Measurements from ENCODE around the gene PLP2. TPM values are rescaled to one million over a fixed set of nuclear protein-coding genes. Genes with fewer than 3 reads are reported as not detected.
A peak's percentile ranks its signal among the peaks of the same experiment; 100 is the strongest.

The PLP2 gene
- total RNA-seq, 1 experiment from 2014 or later: 273 TPM

DNA sequence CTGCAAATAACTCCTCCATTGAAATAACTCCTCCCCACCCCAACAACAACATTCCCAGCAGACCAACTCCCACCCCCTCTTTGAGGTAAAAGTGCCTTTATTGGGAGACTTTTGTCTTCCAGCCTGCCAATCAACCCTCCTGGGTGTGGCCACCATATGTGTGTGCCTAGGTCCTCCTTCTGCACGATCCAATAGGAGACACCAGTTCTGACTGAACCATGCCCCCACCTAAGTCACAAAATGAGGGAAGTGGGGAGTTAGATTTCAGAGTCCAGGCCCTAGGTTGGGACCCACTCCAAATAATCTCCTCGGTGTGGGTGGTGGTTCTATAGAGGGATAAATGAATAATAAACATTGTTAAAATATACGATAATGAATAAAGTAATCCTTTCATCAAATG, 3.0 kb downstream of the PLP2 start:
- peaks cover 72% of the 10 kb centered on the region for H3K36me3 Mint-ChIP-seq (ENCODE audit: insufficient read depth, unreplicated experiment)
- intact Hi-C loops (cut with micrococcal nuclease; ENCODE audit: unreplicated experiment): no loop called here
- DNase-seq: no peak
- H3K9me3 Mint-ChIP-seq (ENCODE audit: low read depth, unreplicated experiment): no peaks in the 10 kb centered on the region
- H3K4me1 Mint-ChIP-seq (ENCODE audit: low read depth, unreplicated experiment): peaks cover 33% of the 10 kb centered on the region
- no peak for TF ChIP-seq CTCF (IDR thresholded peaks at IDR 0.05; ENCODE audit: unreplicated experiment)
- H3K27ac Mint-ChIP-seq (ENCODE audit: unreplicated experiment): no peak overlapping the region
- no TSS peak for BruUV-seq (replicated peaks)
- CTCF ChIA-PET: no interaction called here
- no peak overlapping the region for H3K4me3 Mint-ChIP-seq (ENCODE audit: low read depth, unreplicated experiment)
- no peaks in the 10 kb centered on the region for H3K27me3 Mint-ChIP-seq (ENCODE audit: unreplicated experiment)

- no peak for DNase-seq
- CTCF ChIA-PET: no interaction called here
- Mint-ChIP-seq H3K4me3 (ENCODE audit: low read depth, unreplicated experiment) (no peak overlapping the region), H3K27ac (ENCODE audit: unreplicated experiment) (peak overlapping the region; percentile 83), H3K9me3 (ENCODE audit: low read depth, unreplicated experiment) (no peaks in the 10 kb centered on the region), H3K4me1 (ENCODE audit: low read depth, unreplicated experiment) (peaks cover 33% of the 10 kb centered on the region), H3K27me3 (ENCODE audit: unreplicated experiment) (no peaks in the 10 kb centered on the region), H3K36me3 (ENCODE audit: insufficient read depth, unreplicated experiment) (peaks cover 82% of the 10 kb centered on the region)
- BruUV-seq (replicated peaks): no TSS peak
- TF ChIP-seq CTCF (IDR thresholded peaks at IDR 0.05; ENCODE audit: unreplicated experiment): no peak
- intact Hi-C loops (cut with micrococcal nuclease; ENCODE audit: unreplicated experiment): no loop called here
Observed at GRCh38 chrX:49175435-49176274, 4.0 kb downstream of the PLP2 start.

GRCh38 chrX:49176421-49177326, 5.0 kb downstream of the PLP2 start:
- intact Hi-C loops (cut with micrococcal nuclease; ENCODE audit: unreplicated experiment): no loop called here
- Mint-ChIP-seq H3K27ac (ENCODE audit: unreplicated experiment) (peak overlapping the region; percentile 83), H3K4me3 (ENCODE audit: low read depth, unreplicated experiment) (no peak overlapping the region), H3K4me1 (ENCODE audit: low read depth, unreplicated experiment) (peaks cover 33% of the 10 kb centered on the region), H3K9me3 (ENCODE audit: low read depth, unreplicated experiment) (no peaks in the 10 kb centered on the region), H3K27me3 (ENCODE audit: unreplicated experiment) (no peaks in the 10 kb centered on the region), H3K36me3 (ENCODE audit: insufficient read depth, unreplicated experiment) (peaks cover 76% of the 10 kb centered on the region)
- no peak for TF ChIP-seq CTCF (IDR thresholded peaks at IDR 0.05; ENCODE audit: unreplicated experiment)
- CTCF ChIA-PET: interaction anchor here (0.6 kb wide), 1 partner anchor 9 kb away, joined by 7 read pairs; no protein-coding TSS in a partner anchor
- DNase-seq: peak; percentile 28
- BruUV-seq (replicated peaks): no TSS peak

DNA sequence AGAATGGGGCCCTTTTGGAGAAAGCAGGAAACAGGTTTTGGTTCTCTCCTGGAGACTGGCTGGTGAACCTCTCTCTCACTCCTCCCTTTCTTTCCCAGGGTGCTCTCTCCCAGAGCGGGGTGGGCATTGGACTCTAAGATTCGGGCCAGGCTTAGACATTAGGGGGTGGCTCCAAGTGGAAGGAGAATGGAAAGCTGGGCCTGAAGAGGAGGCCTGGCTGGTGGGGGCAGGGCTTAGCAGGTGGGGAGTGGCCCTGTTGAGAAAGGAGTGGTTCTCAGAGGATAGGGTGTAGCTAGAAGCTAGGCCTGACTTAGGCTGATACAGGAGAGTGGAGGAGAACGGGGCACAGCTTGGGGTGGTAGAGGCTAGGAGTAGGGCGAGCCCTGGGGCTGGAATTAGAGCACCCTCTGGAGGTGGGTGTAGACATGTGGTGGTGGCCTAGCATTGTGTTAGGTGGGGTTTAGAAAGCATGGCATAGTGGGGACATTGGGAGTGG, 5.7 kb downstream of the PLP2 start:
- Mint-ChIP-seq H3K27me3 (ENCODE audit: unreplicated experiment) (no peaks in the 10 kb centered on the region), H3K4me3 (ENCODE audit: low read depth, unreplicated experiment) (no peak overlapping the region), H3K4me1 (ENCODE audit: low read depth, unreplicated experiment) (peaks cover 33% of the 10 kb centered on the region), H3K36me3 (ENCODE audit: insufficient read depth, unreplicated experiment) (peaks cover 69% of the 10 kb centered on the region), H3K27ac (ENCODE audit: unreplicated experiment) (peak overlapping the region; percentile 65), H3K9me3 (ENCODE audit: low read depth, unreplicated experiment) (no peaks in the 10 kb centered on the region)
- CTCF ChIA-PET: no interaction called here
- DNase-seq: peak; percentile 21
- intact Hi-C loops (cut with micrococcal nuclease; ENCODE audit: unreplicated experiment): no loop called here
- TF ChIP-seq CTCF (IDR thresholded peaks at IDR 0.05; ENCODE audit: unreplicated experiment): no peak
- BruUV-seq (replicated peaks): no TSS peak
